ENCODE data around the gene LRRC28.

The LRRC28 gene

DNA sequence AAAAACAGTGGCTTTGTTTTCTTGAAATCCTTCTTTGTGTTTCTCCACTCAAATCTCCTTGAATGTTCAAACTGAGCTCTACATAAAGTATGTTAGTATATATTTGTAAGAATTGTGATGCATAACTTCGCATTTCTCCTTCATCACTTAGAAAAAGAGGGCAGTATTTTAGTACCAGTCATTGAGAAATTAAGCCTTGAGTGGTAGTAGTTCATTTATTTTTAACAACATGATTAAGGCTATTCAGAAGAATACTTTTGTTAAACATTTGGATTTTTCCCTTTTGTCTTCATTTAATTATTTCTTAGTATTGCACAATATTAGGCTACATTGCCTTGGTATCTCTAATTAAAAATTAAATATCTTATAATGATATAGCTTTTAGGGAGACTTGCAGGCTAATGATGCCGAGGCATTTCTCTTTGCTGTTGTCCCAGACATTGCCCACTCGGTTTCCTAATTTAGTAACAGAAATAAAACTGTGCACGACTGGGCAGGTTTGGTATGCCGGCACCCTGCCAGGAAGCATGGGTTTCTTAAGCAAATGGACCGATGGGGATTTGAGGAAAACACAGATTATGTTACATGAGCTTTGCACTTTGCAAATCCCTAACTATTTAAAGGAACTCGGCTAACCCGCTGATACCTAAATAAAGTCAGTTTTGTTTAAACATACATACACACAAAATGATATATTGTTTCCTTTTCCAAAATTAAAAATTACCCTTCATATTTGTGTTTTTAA is 54.7 kb downstream of the LRRC28 start (continued):
- TF ChIP-seq, protein P1, sequence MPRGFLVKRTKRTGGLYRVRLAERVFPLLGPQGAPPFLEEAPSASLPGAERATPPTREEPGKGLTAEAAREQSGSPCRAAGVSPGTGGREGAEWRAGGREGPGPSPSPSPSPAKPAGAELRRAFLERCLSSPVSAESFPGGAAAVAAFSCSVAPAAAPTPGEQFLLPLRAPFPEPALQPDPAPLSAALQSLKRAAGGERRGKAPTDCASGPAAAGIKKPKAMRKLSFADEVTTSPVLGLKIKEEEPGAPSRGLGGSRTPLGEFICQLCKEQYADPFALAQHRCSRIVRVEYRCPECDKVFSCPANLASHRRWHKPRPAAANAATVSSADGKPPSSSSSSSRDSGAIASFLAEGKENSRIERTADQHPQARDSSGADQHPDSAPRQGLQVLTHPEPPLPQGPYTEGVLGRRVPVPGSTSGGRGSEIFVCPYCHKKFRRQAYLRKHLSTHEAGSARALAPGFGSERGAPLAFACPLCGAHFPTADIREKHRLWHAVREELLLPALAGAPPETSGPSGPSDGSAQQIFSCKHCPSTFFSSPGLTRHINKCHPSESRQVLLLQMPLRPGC (tag by site-specific recombination; IDR thresholded peaks at IDR 0.05) = peak; percentile 76; the same call in 1 of the 2 replicates
- TF ChIP-seq ZNF596 (tag by site-specific recombination; IDR thresholded peaks at IDR 0.05) = peak; percentile 52; the same call in 1 of the 2 replicates
- no peak for TF ChIP-seq TRIM28 (IDR thresholded peaks at IDR 0.05; ENCODE audit: borderline replicate concordance, low read length)

DNA sequence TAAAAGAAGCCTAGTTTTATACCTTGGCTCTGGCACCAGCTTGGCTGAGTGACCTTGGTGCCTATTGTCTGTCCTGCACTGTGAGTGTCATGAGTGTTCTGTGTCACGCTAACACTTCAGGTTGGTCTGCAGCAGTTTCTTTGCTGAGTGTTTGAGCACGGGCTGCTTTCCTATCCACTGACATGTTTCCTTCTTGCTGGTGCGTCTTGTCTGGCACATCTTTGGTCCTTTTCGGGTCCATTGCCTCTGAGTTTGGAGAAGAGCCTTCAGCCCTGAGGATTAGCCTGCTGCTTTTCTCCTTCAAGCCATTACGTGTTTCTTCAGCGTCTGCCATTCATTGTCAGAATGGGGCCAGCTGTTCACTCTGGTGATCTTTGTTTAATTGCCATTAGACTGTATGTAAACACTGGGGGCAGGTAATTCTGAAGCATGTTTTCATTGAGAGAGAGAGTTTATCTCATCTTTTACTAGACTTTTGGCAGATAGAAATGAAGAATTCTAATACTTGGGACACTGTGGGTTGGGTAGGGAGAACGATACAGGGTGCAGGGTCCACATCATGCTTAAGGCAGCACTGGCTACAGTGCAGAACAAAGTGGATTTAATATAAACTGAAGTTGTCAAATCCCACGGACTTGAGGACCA is 55.5 kb downstream of the LRRC28 start:
- H3K36me3 ChIP-seq (ENCODE audit: control insufficient read depth in 2 of 2, insufficient read depth in 1 of 2, low read length in 2 of 2) = no peaks in the 10 kb centered on the region; a peak in 1 of 3 replicates
- no peaks in the 10 kb centered on the region for H3K9me3 ChIP-seq (ENCODE audit: control insufficient read depth, insufficient read depth, low read depth, low read length)
- ChIA-PET POLR2A (interaction anchor here (0.9 to 1.9 kb wide), 2 partner anchors 259 to 427 kb away, joined by 4 to 7 read pairs; partner anchors contain the start of genes LYSMD4 and MEF2A), CTCF (interaction anchor here (0.7 to 1.3 kb wide), 3 partner anchors 26 to 398 kb away, joined by 3 to 4 read pairs (median 3); no protein-coding TSS in a partner anchor)
- H3K27ac ChIP-seq (ENCODE audit: extremely low read depth, low read depth, low read length) = peak overlapping the region; percentile 75
- H3K4me1 ChIP-seq (ENCODE audit: control insufficient read depth, insufficient read depth, low read length) = peaks cover 33% of the 10 kb centered on the region
- peak overlapping the region; percentile 19; the same call in 1 of the 2 replicates for H3K4me3 ChIP-seq (ENCODE audit: low read depth, low read length)
- TF ChIP-seq ZFHX2 (tag by site-specific recombination; conservative IDR thresholded peaks at IDR 0.05) = no peak
- no peak for TF ChIP-seq ZNF623 (tag by site-specific recombination; IDR thresholded peaks at IDR 0.05)
- TF ChIP-seq, protein P2, sequence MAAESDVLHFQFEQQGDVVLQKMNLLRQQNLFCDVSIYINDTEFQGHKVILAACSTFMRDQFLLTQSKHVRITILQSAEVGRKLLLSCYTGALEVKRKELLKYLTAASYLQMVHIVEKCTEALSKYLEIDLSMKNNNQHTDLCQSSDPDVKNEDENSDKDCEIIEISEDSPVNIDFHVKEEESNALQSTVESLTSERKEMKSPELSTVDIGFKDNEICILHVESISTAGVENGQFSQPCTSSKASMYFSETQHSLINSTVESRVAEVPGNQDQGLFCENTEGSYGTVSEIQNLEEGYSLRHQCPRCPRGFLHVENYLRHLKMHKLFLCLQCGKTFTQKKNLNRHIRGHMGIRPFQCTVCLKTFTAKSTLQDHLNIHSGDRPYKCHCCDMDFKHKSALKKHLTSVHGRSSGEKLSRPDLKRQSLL (tag by site-specific recombination; IDR thresholded peaks at IDR 0.05) = no peak
- 0 out of 2 replicates have a peak, but pooled peaks have one; percentile 18 for TF ChIP-seq ZNF660 (tag by site-specific recombination; IDR thresholded peaks at IDR 0.05)
- TF ChIP-seq OSR2 (tag by site-specific recombination; IDR thresholded peaks at IDR 0.05) = peak; percentile 66; the same call in 1 of the 2 replicates
- TF ChIP-seq SP7 (tag by site-specific recombination; IDR thresholded peaks at IDR 0.05) = peak; percentile 48; the same call in 1 of the 2 replicates
- TF ChIP-seq GLIS2 (tag by site-specific recombination; IDR thresholded peaks at IDR 0.05) = no peak
- no peak for TF ChIP-seq SP2 (tag by site-specific recombination; IDR thresholded peaks at IDR 0.05)
- TF ChIP-seq, protein P3, sequence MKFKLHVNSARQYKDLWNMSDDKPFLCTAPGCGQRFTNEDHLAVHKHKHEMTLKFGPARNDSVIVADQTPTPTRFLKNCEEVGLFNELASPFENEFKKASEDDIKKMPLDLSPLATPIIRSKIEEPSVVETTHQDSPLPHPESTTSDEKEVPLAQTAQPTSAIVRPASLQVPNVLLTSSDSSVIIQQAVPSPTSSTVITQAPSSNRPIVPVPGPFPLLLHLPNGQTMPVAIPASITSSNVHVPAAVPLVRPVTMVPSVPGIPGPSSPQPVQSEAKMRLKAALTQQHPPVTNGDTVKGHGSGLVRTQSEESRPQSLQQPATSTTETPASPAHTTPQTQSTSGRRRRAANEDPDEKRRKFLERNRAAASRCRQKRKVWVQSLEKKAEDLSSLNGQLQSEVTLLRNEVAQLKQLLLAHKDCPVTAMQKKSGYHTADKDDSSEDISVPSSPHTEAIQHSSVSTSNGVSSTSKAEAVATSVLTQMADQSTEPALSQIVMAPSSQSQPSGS (tag by site-specific recombination; IDR thresholded peaks at IDR 0.05; ENCODE audit: low read depth) = 0 out of 2 replicates have a peak, but pooled peaks have one; percentile 4
- no peak for TF ChIP-seq ZNF473 (tag by site-specific recombination; IDR thresholded peaks at IDR 0.05)
- TF ChIP-seq, protein P4, sequence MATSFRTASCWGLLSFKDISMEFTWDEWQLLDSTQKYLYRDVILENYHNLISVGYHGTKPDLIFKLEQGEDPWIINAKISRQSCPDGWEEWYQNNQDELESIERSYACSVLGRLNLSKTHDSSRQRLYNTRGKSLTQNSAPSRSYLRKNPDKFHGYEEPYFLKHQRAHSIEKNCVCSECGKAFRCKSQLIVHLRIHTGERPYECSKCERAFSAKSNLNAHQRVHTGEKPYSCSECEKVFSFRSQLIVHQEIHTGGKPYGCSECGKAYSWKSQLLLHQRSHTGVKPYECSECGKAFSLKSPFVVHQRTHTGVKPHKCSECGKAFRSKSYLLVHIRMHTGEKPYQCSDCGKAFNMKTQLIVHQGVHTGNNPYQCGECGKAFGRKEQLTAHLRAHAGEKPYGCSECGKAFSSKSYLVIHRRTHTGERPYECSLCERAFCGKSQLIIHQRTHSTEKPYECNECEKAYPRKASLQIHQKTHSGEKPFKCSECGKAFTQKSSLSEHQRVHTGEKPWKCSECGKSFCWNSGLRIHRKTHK (tag by site-specific recombination; IDR thresholded peaks at IDR 0.05) = no peak
- TF ChIP-seq ZNF521 (tag by site-specific recombination; IDR thresholded peaks at IDR 0.05) = no peak
- no peak for TF ChIP-seq ZNF555 (tag by site-specific recombination; conservative IDR thresholded peaks at IDR 0.05)
- no peak for TF ChIP-seq KLF1 (tag by site-specific recombination; IDR thresholded peaks at IDR 0.05)
- 0 out of 2 replicates have a peak, but pooled peaks have one; percentile 24 for TF ChIP-seq ZNF394 (tag by site-specific recombination; IDR thresholded peaks at IDR 0.05; ENCODE audit: borderline replicate concordance)
- TF ChIP-seq ZNF768 (tag by site-specific recombination; IDR thresholded peaks at IDR 0.05) = no peak
- TF ChIP-seq ZNF24 (tag by site-specific recombination; IDR thresholded peaks at IDR 0.05) = peak; percentile 14; the same call in 1 of the 2 replicates
- TF ChIP-seq, protein P5, sequence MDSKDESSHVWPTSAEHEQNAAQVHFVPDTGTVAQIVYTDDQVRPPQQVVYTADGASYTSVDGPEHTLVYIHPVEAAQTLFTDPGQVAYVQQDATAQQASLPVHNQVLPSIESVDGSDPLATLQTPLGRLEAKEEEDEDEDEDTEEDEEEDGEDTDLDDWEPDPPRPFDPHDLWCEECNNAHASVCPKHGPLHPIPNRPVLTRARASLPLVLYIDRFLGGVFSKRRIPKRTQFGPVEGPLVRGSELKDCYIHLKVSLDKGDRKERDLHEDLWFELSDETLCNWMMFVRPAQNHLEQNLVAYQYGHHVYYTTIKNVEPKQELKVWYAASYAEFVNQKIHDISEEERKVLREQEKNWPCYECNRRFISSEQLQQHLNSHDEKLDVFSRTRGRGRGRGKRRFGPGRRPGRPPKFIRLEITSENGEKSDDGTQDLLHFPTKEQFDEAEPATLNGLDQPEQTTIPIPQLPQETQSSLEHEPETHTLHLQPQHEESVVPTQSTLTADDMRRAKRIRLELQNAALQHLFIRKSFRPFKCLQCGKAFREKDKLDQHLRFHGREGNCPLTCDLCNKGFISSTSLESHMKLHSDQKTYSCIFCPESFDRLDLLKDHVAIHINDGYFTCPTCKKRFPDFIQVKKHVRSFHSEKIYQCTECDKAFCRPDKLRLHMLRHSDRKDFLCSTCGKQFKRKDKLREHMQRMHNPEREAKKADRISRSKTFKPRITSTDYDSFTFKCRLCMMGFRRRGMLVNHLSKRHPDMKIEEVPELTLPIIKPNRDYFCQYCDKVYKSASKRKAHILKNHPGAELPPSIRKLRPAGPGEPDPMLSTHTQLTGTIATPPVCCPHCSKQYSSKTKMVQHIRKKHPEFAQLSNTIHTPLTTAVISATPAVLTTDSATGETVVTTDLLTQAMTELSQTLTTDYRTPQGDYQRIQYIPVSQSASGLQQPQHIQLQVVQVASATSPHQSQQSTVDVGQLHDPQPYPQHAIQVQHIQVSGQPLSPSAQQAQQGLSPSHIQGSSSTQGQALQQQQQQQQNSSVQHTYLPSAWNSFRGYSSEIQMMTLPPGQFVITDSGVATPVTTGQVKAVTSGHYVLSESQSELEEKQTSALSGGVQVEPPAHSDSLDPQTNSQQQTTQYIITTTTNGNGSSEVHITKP (tag by site-specific recombination; IDR thresholded peaks at IDR 0.05) = 0 out of 2 replicates have a peak, but pooled peaks have one; percentile 8
- peak; percentile 75 for TF ChIP-seq ZNF843 (tag by site-specific recombination; IDR thresholded peaks at IDR 0.05)
- no peak for TF ChIP-seq HOXD13 (CRISPR knock-in tag; IDR thresholded peaks at IDR 0.05; ENCODE audit: borderline replicate concordance)
- no peak for TF ChIP-seq ZNF416 (tag by site-specific recombination; IDR thresholded peaks at IDR 0.05)
